H1 (cell line): Measurements from ENCODE around the gene GOLGB1. TPM values are rescaled to one million over a fixed set of nuclear protein-coding genes. Genes with fewer than 3 reads are reported as not detected.

Source experiments
- CTCF ChIA-PET: fragments of 300-600 bp; sonication (Branson Sonifier 250); formaldehyde crosslinking; loops from one replicate; lab custom pipeline; 2021; ENCODE audit not compliant: partially characterized antibody; lab: Charles Lee
- POLR2A ChIA-PET: fragments of 300-600 bp; sonication (Branson Sonifier 250); formaldehyde crosslinking; loops from one replicate; lab custom pipeline; 2021; ENCODE audit warnings: inconsistent platforms; ENCODE audit not compliant: partially characterized antibody; lab: Charles Lee
- DNase-seq, 2 experiments: peaks; one replicate each; pipeline versions ENCODE4 v3.0.0 to v3.0.0-alpha.2; 2010 to 2022; ENCODE audit warnings: low spot score in 2 of 2, low read depth in 1 of 2, mixed read lengths in 1 of 2
- FAIRE-seq: peaks from 2 replicates; lab custom pipeline; 2011; peaks lifted over from hg19 to GRCh38; lab: Jason Lieb, UNC
- H2AFZ ChIP-seq: 2 replicates; pipeline ENCODE4 v1.8.1; 2012; ENCODE audit warnings: low read length, inconsistent platforms
- H2AK5ac ChIP-seq: 2 replicates; pipeline ENCODE4 v1.6.1; 2013; ENCODE audit warnings: low read depth, low read length
- H2BK120ac ChIP-seq: replicated peaks from 2 replicates; pipeline ENCODE3; 2013; ENCODE audit warnings: low read depth, low read length, inconsistent platforms
- H2BK12ac ChIP-seq: 2 replicates; pipeline ENCODE4 v1.6.1; 2013; ENCODE audit warnings: low read depth, low read length
- H2BK15ac ChIP-seq: 2 replicates; pipeline ENCODE4 v1.6.1; 2013; ENCODE audit warnings: low read length
- H2BK20ac ChIP-seq: 2 replicates; pipeline ENCODE4 v1.6.1; 2013; ENCODE audit warnings: low read length
- H2BK5ac ChIP-seq: 2 replicates; pipeline ENCODE4 v1.6.1; 2013; ENCODE audit warnings: low read depth, low read length
- H3K14ac ChIP-seq: 2 replicates; pipeline ENCODE4 v1.6.1; 2013; ENCODE audit warnings: inconsistent platforms; ENCODE audit not compliant: insufficient read length
- H3K18ac ChIP-seq: 2 replicates; pipeline ENCODE4 v1.6.1; 2013; ENCODE audit warnings: low read length; ENCODE audit errors: extremely low read depth
- H3K23ac ChIP-seq: 2 replicates; pipeline ENCODE4 v1.6.1; 2013; ENCODE audit warnings: inconsistent platforms; ENCODE audit not compliant: insufficient read length
- H3K23me2 ChIP-seq: 2 replicates; pipeline ENCODE4 v1.6.1; 2013; ENCODE audit warnings: low read depth, low read length
- H3K27ac ChIP-seq: 2 replicates; pipeline ENCODE4 v1.6.1; 2011; ENCODE audit warnings: low read depth, low read length, inconsistent platforms
- H3K27me3 ChIP-seq, 4 experiments: replicated peaks in 1 of 4; 1 replicate in 1 of 4; 2 replicates in 3 of 4; pipeline versions ENCODE4 v1.6.1 to v1.8.1; 2011 to 2013; ENCODE audit warnings: low read length in 3 of 4, mild to moderate bottlenecking in 3 of 4, inconsistent platforms in 2 of 4, mixed read lengths in 2 of 4, moderate library complexity in 1 of 4; ENCODE audit not compliant: control insufficient read depth in 3 of 4, insufficient read depth in 3 of 4; ENCODE audit errors: extremely low read depth in 1 of 4
- H3K36me3 ChIP-seq, 4 experiments: 2 replicates each; pipeline versions ENCODE4 v1.6.1 to v1.8.1; 2011 to 2013; ENCODE audit warnings: mild to moderate bottlenecking in 4 of 4, low read length in 3 of 4, moderate library complexity in 2 of 4, control low read depth in 1 of 4, inconsistent platforms in 1 of 4; ENCODE audit not compliant: insufficient read depth in 4 of 4, control insufficient read depth in 2 of 4
- H3K4ac ChIP-seq: replicated peaks from 2 replicates; pipeline ENCODE3; 2013; ENCODE audit warnings: low read length, low read depth, mixed read lengths, inconsistent platforms; ENCODE audit not compliant: insufficient read length
- H3K4me1 ChIP-seq, 4 experiments: replicated peaks in 1 of 4; 1 replicate in 1 of 4; 2 replicates in 3 of 4; pipeline versions ENCODE4 v1.6.1 to v1.8.1; 2011 to 2013; ENCODE audit warnings: low read length in 3 of 4, inconsistent platforms in 2 of 4, mixed read lengths in 1 of 4; ENCODE audit not compliant: insufficient read depth in 4 of 4, control insufficient read depth in 3 of 4
- H3K4me2 ChIP-seq, 2 experiments: 2 replicates each; pipeline versions ENCODE4 v1.6.1 to v1.8.1; 2011 to 2013; ENCODE audit warnings: low read depth in 2 of 2, low read length in 2 of 2, control low read depth in 1 of 2, inconsistent platforms in 1 of 2, mild to moderate bottlenecking in 1 of 2; ENCODE audit not compliant: insufficient read depth in 1 of 2
- H3K4me3 ChIP-seq, 4 experiments: fragments of 200-600, 300-600 bp in 1 of 4; sonication (generic), shearing (Covaris generic), sonication (Bioruptor Twin) in 1 of 4; 2 replicates each; pipeline versions ENCODE4 v1.5.1 to v1.8.1; 2011 to 2016; ENCODE audit warnings: low read length in 4 of 4, low read depth in 3 of 4, control low read depth in 2 of 4, inconsistent platforms in 2 of 4, mild to moderate bottlenecking in 2 of 4, mixed read lengths in 1 of 4, moderate library complexity in 1 of 4; ENCODE audit not compliant: insufficient read depth in 2 of 4; ENCODE audit errors: extremely low read depth in 1 of 4
- H3K56ac ChIP-seq: replicated peaks from 2 replicates; pipeline ENCODE3; 2013; ENCODE audit warnings: low read depth, mild to moderate bottlenecking, mixed read lengths, low read length, inconsistent platforms; ENCODE audit not compliant: insufficient read length
- H3K79me1 ChIP-seq: 2 replicates; pipeline ENCODE4 v1.6.1; 2013; ENCODE audit warnings: low read depth, low read length, control low read depth
- H3K79me2 ChIP-seq, 2 experiments: 2 replicates each; pipeline versions ENCODE4 v1.6.1 to v1.8.1; 2012 to 2013; ENCODE audit warnings: low read length in 2 of 2, mild to moderate bottlenecking in 2 of 2, inconsistent platforms in 1 of 2; ENCODE audit not compliant: insufficient read depth in 2 of 2, control insufficient read depth in 1 of 2
- H3K9ac ChIP-seq, 4 experiments: replicated peaks in 1 of 4; 1 replicate in 1 of 4; 2 replicates in 3 of 4; pipeline versions ENCODE4 v1.6.1 to v1.8.1; 2011 to 2013; ENCODE audit warnings: low read depth in 3 of 4, low read length in 3 of 4, control low read depth in 2 of 4, mild to moderate bottlenecking in 2 of 4, moderate library complexity in 2 of 4, inconsistent platforms in 1 of 4; ENCODE audit errors: extremely low read depth in 1 of 4
- H3K9me3 ChIP-seq, 2 experiments: 2 replicates each; pipeline versions ENCODE4 v1.6.1 to v1.8.1; 2012 to 2013; ENCODE audit warnings: mild to moderate bottlenecking in 2 of 2, moderate library complexity in 2 of 2, control low read depth in 1 of 2, inconsistent platforms in 1 of 2, low read depth in 1 of 2, low read length in 1 of 2, mixed read lengths in 1 of 2; ENCODE audit not compliant: insufficient read depth in 2 of 2
- H4K20me1 ChIP-seq, 2 experiments: replicated peaks in 1 of 2; 2 replicates each; pipeline versions ENCODE3 to v1.8.1; 2011 to 2013; ENCODE audit warnings: inconsistent platforms in 2 of 2, low read length in 2 of 2, mild to moderate bottlenecking in 1 of 2; ENCODE audit not compliant: insufficient read depth in 2 of 2, control insufficient read depth in 1 of 2
- H4K5ac ChIP-seq: 2 replicates; pipeline ENCODE4 v1.6.1; 2013; ENCODE audit warnings: low read length, low read depth, mixed read lengths, inconsistent platforms; ENCODE audit not compliant: insufficient read length
- H4K8ac ChIP-seq: 2 replicates; pipeline ENCODE4 v1.8.0; 2013; ENCODE audit warnings: mild to moderate bottlenecking, moderate library complexity, low read length, inconsistent platforms; ENCODE audit not compliant: insufficient read depth; ENCODE audit errors: extremely low read depth
- H4K91ac ChIP-seq: replicated peaks from 2 replicates; pipeline ENCODE3; 2013; ENCODE audit warnings: low read length, mixed read lengths, inconsistent platforms; ENCODE audit not compliant: insufficient read length
- WGBS, 2 experiments: shearing (Covaris generic) in 1 of 2; methylation state at CpG; one replicate each; pipeline versions ENCODE4 v1.1.6 to v1.1.7; 2013 to 2015; ENCODE audit warnings: low lambda C conversion rate in 2 of 2, mixed read lengths in 2 of 2, inconsistent platforms in 1 of 2, low coverage in 1 of 2, missing lambda C conversion rate in 1 of 2; ENCODE audit not compliant: insufficient replicate concordance in 2 of 2, insufficient coverage in 1 of 2, insufficient read length in 1 of 2; ENCODE audit errors: extremely low coverage in 1 of 2, missing lambda C conversion rate in 1 of 2; 5-methylcytosine and 5-hydroxymethylcytosine counted together
- polyA plus RNA-seq, 7 experiments: library from polyadenylated mRNA; depleted of rRNA in 3 of 7; stranded (reverse) in 5 of 7; unstranded in 2 of 7; fragments of >200 nt in 5 of 7; fragments of 200-250 nt in 2 of 7; gene quantifications; 1 replicate in 5 of 7; 2 replicates in 1 of 7; 4 replicates in 1 of 7; pipeline versions ENCODE4 v1.2.1 to v1.2.3, GENCODE V29; 2011 to 2013; ENCODE audit warnings: missing spikeins in 2 of 7, mixed read lengths in 2 of 7
- total RNA-seq: library from RNA; stranded (reverse); fragmentation: NEBNext Ultra II Directional; extraction: Animal tissue kit (Norgen Biotek cat#: 25700); gene quantifications from 2 replicates; pipeline ENCODE4 v1.2.1, GENCODE V29; 2021

The GOLGB1 gene
- total and polyA plus RNA-seq, 2 of the 8 experiments (the other 6 are each of a cell fraction or from before 2014, with no cell fraction given) = 5.9 to 28.5 TPM

GRCh38 chr3:121667333-121667732 is 82.2 kb downstream of the GOLGB1 start:
- H3K56ac ChIP-seq = no peak overlapping the region
- H3K27me3 ChIP-seq = no peaks in the 10 kb centered on the region
- no peaks in the 10 kb centered on the region for H3K79me2 ChIP-seq
- H2BK5ac ChIP-seq = no peak overlapping the region
- H4K20me1 ChIP-seq = no peaks in the 10 kb centered on the region
- H2BK15ac ChIP-seq = no peak overlapping the region
- H3K4me2 ChIP-seq = no peak overlapping the region
- no peak overlapping the region for H2BK12ac ChIP-seq
- H3K23ac ChIP-seq = no peak overlapping the region
- no peak overlapping the region for H3K9ac ChIP-seq
- H3K4ac ChIP-seq = no peak overlapping the region
- POLR2A ChIA-PET = no interaction called here
- H3K4me3 ChIP-seq = no peak overlapping the region
- H3K18ac ChIP-seq = no peak overlapping the region
- no peaks in the 10 kb centered on the region for H3K9me3 ChIP-seq
- no peak overlapping the region for H2BK120ac ChIP-seq
- H3K4me1 ChIP-seq = peaks cover 0 to 4% (median 0%) of the 10 kb centered on the region in 4 experiments; a peak in 1 of 7 replicates
- H3K36me3 ChIP-seq = peaks cover 2 to 48% (median 26%) of the 10 kb centered on the region in 4 experiments; a peak in 6 of 8 replicates
- no peak overlapping the region for H2AFZ ChIP-seq
- H3K23me2 ChIP-seq = no peaks in the 10 kb centered on the region
- no peak overlapping the region for H2BK20ac ChIP-seq
- no peak overlapping the region for H3K27ac ChIP-seq
- FAIRE-seq (no peak), DNase-seq (no peak)
- H4K91ac ChIP-seq = no peak overlapping the region
- H4K5ac ChIP-seq = no peak overlapping the region
- no peak overlapping the region for H2AK5ac ChIP-seq
- H3K14ac ChIP-seq = no peak overlapping the region
- no peaks in the 10 kb centered on the region for H3K79me1 ChIP-seq
- 93% methylated on average over 4 of the region's 4 CpGs; no CpG with 5 or more reads in 1 of the 2 experiments for WGBS, 2 experiments
- H4K8ac ChIP-seq = no peak overlapping the region
- CTCF ChIA-PET = no interaction called here
